22Rv1 (cell line): Measurements from ENCODE around the gene PFKFB4.

Experiments
- CTCF ChIP-seq: fragments of 450-650 bp; IDR thresholded peaks from 2 replicates; pipeline ENCODE4 v1.5.1; 2017; ENCODE audit warnings: mild to moderate bottlenecking
- ZFX ChIP-seq: fragments of 450-650 bp; IDR thresholded peaks from 2 replicates; pipeline ENCODE4 v1.6.1; 2017; ENCODE audit warnings: antibody characterized with exemption, borderline replicate concordance

- no peak for TF ChIP-seq CTCF
- TF ChIP-seq ZFX, result no peak
These were observed 20.0 kb upstream of the PFKFB4 start for GRCh38 chr3:48576647-48577046.
